Karpas-422 (cell line): ENCODE results near the gene STX19. TPM values are rescaled to one million over a fixed set of nuclear protein-coding genes. Genes with fewer than 3 reads are reported as not detected.
"Not testable (repeated sequence)": the region's sequence is repeated elsewhere in the genome, so short reads cannot be mapped to it uniquely, and the experiment has no call there.

Source experiments
- DNase-seq: peaks from one replicate; pipeline ENCODE4 v3.0.0-alpha.2; 2015
- H2AFZ ChIP-seq: fragments of 200-600 bp; sonication (generic); 2 replicates; pipeline ENCODE4 v1.6.1; 2014; ENCODE audit warnings: antibody characterized with exemption, low read length, mixed read lengths
- H3K27ac ChIP-seq: fragments of 200-600 bp; sonication (generic); 2 replicates; pipeline ENCODE4 v1.5.1; 2014; ENCODE audit warnings: mild to moderate bottlenecking, low read length, moderate library complexity
- H3K27me3 ChIP-seq: fragments of 200-600 bp; sonication (generic); 2 replicates; pipeline ENCODE4 v1.6.1; 2014; ENCODE audit warnings: low read length, mixed read lengths
- H3K36me3 ChIP-seq: fragments of 200-600 bp; sonication (generic); 2 replicates; pipeline ENCODE4 v1.6.1; 2014; ENCODE audit warnings: low read length, mixed read lengths; ENCODE audit not compliant: insufficient read depth
- H3K4me1 ChIP-seq: fragments of 200-600 bp; sonication (generic); 2 replicates; pipeline ENCODE4 v1.6.1; 2014; ENCODE audit warnings: mild to moderate bottlenecking, low read length, mixed read lengths
- H3K4me2 ChIP-seq: fragments of 200-600 bp; sonication (generic); 2 replicates; pipeline ENCODE4 v1.6.1; 2014; ENCODE audit warnings: low read length, low read depth, mild to moderate bottlenecking; ENCODE audit not compliant: poor library complexity, severe bottlenecking
- H3K4me3 ChIP-seq: fragments of 200-600 bp; sonication (generic); 2 replicates; pipeline ENCODE4 v1.5.1; 2014; ENCODE audit warnings: mild to moderate bottlenecking, antibody characterized with exemption, low read length, mixed read lengths
- H3K79me2 ChIP-seq: fragments of 200-600 bp; sonication (generic); 2 replicates; pipeline ENCODE4 v1.6.1; 2014; ENCODE audit warnings: mild to moderate bottlenecking, low read length, mixed read lengths
- H3K9ac ChIP-seq: fragments of 200-600 bp; sonication (generic); 2 replicates; pipeline ENCODE4 v1.6.0; 2014; ENCODE audit warnings: low read length
- H3K9me2 ChIP-seq: fragments of 200-600 bp; sonication (generic), shearing (Covaris generic); replicated peaks from 2 replicates; pipeline ENCODE4 v1.6.0; 2014; ENCODE audit warnings: mild to moderate bottlenecking, low read length, moderate library complexity; ENCODE audit not compliant: insufficient read depth
- H3K9me3 ChIP-seq: fragments of 300-700, 200-600 bp; sonication (generic); 2 replicates; pipeline ENCODE4 v1.6.1; 2014; ENCODE audit warnings: low read length, mixed read lengths
- H4K20me1 ChIP-seq: fragments of 200-600 bp; sonication (generic); 2 replicates; pipeline ENCODE4 v1.6.1; 2014; ENCODE audit warnings: mild to moderate bottlenecking, antibody characterized with exemption, low read length, low read depth; ENCODE audit not compliant: insufficient read depth
- small RNA-seq: library from RNA; depleted of rRNA; stranded (forward); fragments of <200 nt; gene quantifications from one replicate; pipeline ENCODE3, GENCODE V24; 2014
- total RNA-seq: library from RNA; depleted of rRNA; stranded (reverse); fragments of >200 nt; shearing (Covaris generic); gene quantifications from 2 replicates; pipeline ENCODE4 v1.2.3, GENCODE V29; 2014; ENCODE audit warnings: low replicate concordance; rRNA removed

STX19 gene
- total RNA-seq, 1 experiment from 2014 or later: not detected

GRCh38 chr3:93979850-93980676 is 48.3 kb downstream of the STX19 start, which contains the start of gene ARL13B:
Gene ARL13B (plus strand): TSS chr3:93980155. CDS start chr3:93980424, 269 bp downstream.
- peak within 1 kb of the TSS; percentile 83 for H3K4me2 ChIP-seq
- peak within 1 kb of the TSS; percentile 85 for H3K4me3 ChIP-seq
- H3K27me3 ChIP-seq: no peaks in the 10 kb centered on the region
- H3K4me1 ChIP-seq: peaks cover 22% of the 10 kb centered on the region
- H3K79me2 ChIP-seq: peaks cover 49% of the 10 kb centered on the region
- no peaks in the 10 kb centered on the region for H3K9me3 ChIP-seq
- no peaks in the 10 kb centered on the region for H3K36me3 ChIP-seq
- peak within 1 kb of the TSS; percentile 76 for H2AFZ ChIP-seq
- no peak within 1 kb of the TSS for H3K27ac ChIP-seq
- peak within 1 kb of the TSS; percentile 82 for H3K9ac ChIP-seq
- peak; percentile 99 for DNase-seq
- H3K9me2 ChIP-seq: no peaks in the 10 kb centered on the region
- H4K20me1 ChIP-seq: no peaks in the 10 kb centered on the region

DNA sequence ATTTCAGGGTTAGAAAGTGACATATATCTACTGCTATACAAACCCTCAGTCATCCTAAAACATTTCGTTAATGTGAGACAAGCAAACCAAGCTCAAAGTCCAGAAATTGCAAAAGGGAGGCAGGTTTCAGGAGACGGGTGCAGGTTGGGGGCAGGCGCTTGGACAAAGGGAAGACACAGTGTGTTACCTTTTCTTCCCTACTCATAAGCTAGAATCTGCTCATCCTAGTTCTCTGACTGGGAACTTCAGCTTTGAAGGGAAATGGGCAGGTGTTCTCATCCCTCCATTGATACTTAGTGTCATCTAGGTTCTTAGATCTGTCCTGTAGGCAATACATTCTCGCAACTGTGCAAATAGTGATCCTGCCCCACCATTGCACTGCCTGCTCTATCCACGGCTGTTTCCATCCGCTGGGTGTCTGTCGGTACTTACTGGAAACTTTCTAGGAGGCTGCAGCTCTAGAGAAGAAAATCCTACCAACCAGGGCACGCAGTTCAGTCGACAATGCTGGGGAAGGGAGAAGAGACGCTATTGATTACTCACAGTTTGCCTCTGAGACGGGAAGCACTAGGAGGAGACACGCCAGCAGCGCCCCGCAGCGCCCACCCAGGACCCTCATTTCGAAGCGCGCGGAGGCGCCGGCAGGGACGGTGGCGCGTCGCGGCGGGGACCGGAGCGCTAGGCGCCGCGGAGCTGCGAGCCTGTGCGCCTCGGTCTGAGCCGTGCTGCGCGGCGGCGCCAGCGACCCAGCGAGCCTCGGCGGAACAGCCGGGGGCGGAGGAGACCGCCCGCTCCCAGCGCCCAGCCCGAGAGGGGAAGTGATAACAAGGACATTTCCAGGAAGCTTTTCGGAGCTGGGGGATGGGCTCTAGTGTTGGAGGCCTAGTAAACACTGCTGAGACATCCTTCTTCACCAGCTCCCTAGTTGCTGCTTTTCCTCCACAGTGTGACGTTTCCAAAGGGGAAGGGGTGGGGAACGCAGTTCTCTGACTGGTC is 55.0 kb downstream of the STX19 start, which contains the start of gene PROS1:
TSS of gene PROS1 (minus strand) at position 766 of the 996 bp plus-strand sequence. CDS start at position 619, 147 bp downstream.
- Histone ChIP-seq H3K9me2 (no peaks in the 10 kb centered on the region), H4K20me1 (no peaks in the 10 kb centered on the region), H3K4me1 (peaks cover 12% of the 10 kb centered on the region), H3K4me3 (peak within 1 kb of the TSS; percentile 72), H3K27me3 (no peaks in the 10 kb centered on the region), H3K27ac (no peak within 1 kb of the TSS), H3K4me2 (peak within 1 kb of the TSS; percentile 84), H2AFZ (peak within 1 kb of the TSS; percentile 99), H3K9me3 (no peaks in the 10 kb centered on the region), H3K36me3 (no peaks in the 10 kb centered on the region), H3K79me2 (no peaks in the 10 kb centered on the region), H3K9ac (peak within 1 kb of the TSS; percentile 71)
- DNase-seq: peak; percentile 80

DNA sequence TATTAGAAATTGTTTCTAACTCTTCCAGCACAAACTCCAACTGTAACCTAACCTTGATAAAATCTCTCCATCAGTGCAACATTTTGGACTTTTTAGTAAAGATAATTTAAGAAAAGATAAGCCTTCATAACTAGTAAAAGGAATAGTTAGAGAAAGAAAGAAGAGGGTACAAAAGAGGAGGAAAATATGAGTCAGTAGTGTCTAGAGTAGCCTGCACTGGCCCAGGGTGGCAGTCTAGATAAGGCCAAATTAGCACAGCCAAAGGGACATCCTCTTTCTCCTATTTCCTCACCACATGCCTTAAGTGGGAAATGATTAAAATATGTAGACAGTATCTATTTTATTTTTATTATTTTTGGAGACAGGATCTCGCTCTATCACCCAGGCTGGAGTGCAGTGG is 58.4 kb downstream of the STX19 start:
- H3K4me2 ChIP-seq: no peak overlapping the region
- H3K4me3 ChIP-seq: no peak overlapping the region
- H3K36me3 ChIP-seq: no peaks in the 10 kb centered on the region
- H3K79me2 ChIP-seq: no peaks in the 10 kb centered on the region
- H3K9me3 ChIP-seq: no peaks in the 10 kb centered on the region
- H3K9me2 ChIP-seq: no peaks in the 10 kb centered on the region
- H2AFZ ChIP-seq: no peak overlapping the region
- peaks cover 12% of the 10 kb centered on the region for H3K4me1 ChIP-seq
- no peaks in the 10 kb centered on the region for H4K20me1 ChIP-seq
- no peaks in the 10 kb centered on the region for H3K27me3 ChIP-seq
- no peak for DNase-seq
- no peak overlapping the region for H3K27ac ChIP-seq
- H3K9ac ChIP-seq: no peak overlapping the region

DNA sequence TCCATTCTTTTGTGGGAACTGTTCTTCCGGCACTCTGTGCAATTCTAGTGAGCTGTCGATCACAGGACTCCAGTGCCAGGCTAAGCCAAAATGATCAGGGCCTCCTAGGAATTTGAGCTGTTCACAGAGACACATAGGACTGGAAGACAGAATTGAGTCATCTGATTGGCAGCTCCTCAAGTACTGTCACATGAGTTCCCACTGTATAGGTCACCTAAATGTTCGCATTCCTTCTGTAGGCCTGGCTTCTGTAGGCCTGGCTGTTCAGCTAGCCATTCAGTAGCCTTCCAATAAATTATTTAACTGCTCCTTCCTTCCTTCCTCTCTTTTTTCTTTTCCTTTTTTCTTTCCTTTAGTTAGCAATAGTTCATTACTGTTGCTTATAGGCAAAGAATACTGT is 59.0 kb downstream of the STX19 start:
- H2AFZ ChIP-seq: no peak overlapping the region
- H3K27ac ChIP-seq: no peak overlapping the region
- peaks cover 12% of the 10 kb centered on the region for H3K4me1 ChIP-seq
- no peak for DNase-seq
- H3K9me3 ChIP-seq: no peaks in the 10 kb centered on the region
- no peak overlapping the region for H3K9ac ChIP-seq
- no peak overlapping the region for H3K4me3 ChIP-seq
- no peaks in the 10 kb centered on the region for H3K9me2 ChIP-seq
- H3K79me2 ChIP-seq: no peaks in the 10 kb centered on the region
- no peaks in the 10 kb centered on the region for H4K20me1 ChIP-seq
- no peaks in the 10 kb centered on the region for H3K36me3 ChIP-seq
- no peaks in the 10 kb centered on the region for H3K27me3 ChIP-seq
- no peak overlapping the region for H3K4me2 ChIP-seq

- not testable (repeated sequence) for H4K20me1 ChIP-seq, H3K9me3 ChIP-seq, H3K4me1 ChIP-seq, H3K36me3 ChIP-seq, H3K9ac ChIP-seq, H3K79me2 ChIP-seq, H2AFZ ChIP-seq, H3K27ac ChIP-seq, H3K4me3 ChIP-seq, H3K4me2 ChIP-seq, H3K27me3 ChIP-seq, H3K9me2 ChIP-seq, DNase-seq
Observed at GRCh38 chr3:93965106-93965505, 63.3 kb downstream of the STX19 start.

Small RNA genes lying within 50 kb of the gene (small RNA-seq; reads per million reads assigned to genes)
- gene RF00019 (not detected), gene RNU6-511P (not detected)

Other genes starting within 250 kb of the STX19 start
- 1.3 and 2.0 TPM in 2 replicates for gene PROS1, start 54.7 kb downstream of the STX19 start, total RNA-seq
- gene ARL13B, start 48.4 kb downstream of the STX19 start, total RNA-seq: 16.5 and 17.7 TPM in 2 replicates
- gene DHFR2, start 34.3 kb upstream of the STX19 start, total RNA-seq: 5.6 and 7.9 TPM in 2 replicates
- 15.3 and 36.9 TPM in 2 replicates for gene NSUN3, start 34.5 kb upstream of the STX19 start, total RNA-seq